HG02852 (cell line): ENCODE results near the gene CA11.

Source experiments
- ATAC-seq: cut with Tn5 transposase; IDR thresholded peaks from one replicate; pipeline ENCODE4 v1.9.1; 2021; ENCODE audit warnings: mild to moderate bottlenecking, moderate library complexity; ENCODE audit not compliant: unreplicated experiment

Gene CA11

GRCh38 chr19:48614436-48615230 is 31.4 kb downstream of the CA11 start, which contains the start of gene FAM83E:
Gene FAM83E, minus strand, starts transcription at chr19:48615076. Its CDS starts 1,704 bp downstream, at chr19:48613372.
- no peak for ATAC-seq

GRCh38 chr19:48613852-48614435 is 32.0 kb downstream of the CA11 start:
- ATAC-seq = no peak

- ATAC-seq = no peak
Measured at GRCh38 chr19:48613024-48613851, 32.7 kb downstream of the CA11 start.

- ATAC-seq = no peak
Measured at GRCh38 chr19:48611872-48612271, 34.1 kb downstream of the CA11 start.

- no peak for ATAC-seq
Measured at GRCh38 chr19:48609571-48610108, 36.3 kb downstream of the CA11 start.

GRCh38 chr19:48608798-48609263 is 37.2 kb downstream of the CA11 start:
- no peak for ATAC-seq

- ATAC-seq = no peak
Measured at GRCh38 chr19:48607359-48607755, 38.6 kb downstream of the CA11 start.

GRCh38 chr19:48606463-48607358 is 39.3 kb downstream of the CA11 start, which contains the start of gene SPACA4:
Gene SPACA4, plus strand, starts transcription at chr19:48606742. Its CDS starts 237 bp downstream, at chr19:48606979.
- ATAC-seq = no peak

GRCh38 chr19:48603850-48604249 is 42.1 kb downstream of the CA11 start:
- no peak for ATAC-seq

- no peak for ATAC-seq
Measured at GRCh38 chr19:48603449-48603848, 42.5 kb downstream of the CA11 start.

GRCh38 chr19:48603001-48603400 is 43.0 kb downstream of the CA11 start:
- ATAC-seq = no peak

- no peak for ATAC-seq
Measured at GRCh38 chr19:48600679-48601417, 45.1 kb downstream of the CA11 start.

- ATAC-seq = no peak
Measured at GRCh38 chr19:48598996-48599700, 46.8 kb downstream of the CA11 start.

- no peak for ATAC-seq
Measured at GRCh38 chr19:48596679-48597465, 49.1 kb downstream of the CA11 start.

- ATAC-seq = no peak
Measured at GRCh38 chr19:48596237-48596636, 49.8 kb downstream of the CA11 start.

- no peak for ATAC-seq
Measured at GRCh38 chr19:48595833-48596232, 50.2 kb downstream of the CA11 start.

- no peak for ATAC-seq
Measured at GRCh38 chr19:48595171-48595570, 50.8 kb downstream of the CA11 start.

- ATAC-seq = no peak
Measured at GRCh38 chr19:48591021-48591420, 55.0 kb downstream of the CA11 start.
